GM21423 (cell line): ENCODE results near the gene ZSCAN21.
A peak's percentile ranks its signal among the peaks of the same experiment; 100 is the strongest.
"Not testable (repeated sequence)": the region's sequence is repeated elsewhere in the genome, so short reads cannot be mapped to it uniquely, and the experiment has no call there.

Experiments
- ATAC-seq: cut with Tn5 transposase; IDR thresholded peaks from one replicate; pipeline ENCODE4 v1.9.1; 2021; ENCODE audit warnings: mild to moderate bottlenecking, moderate library complexity; ENCODE audit not compliant: unreplicated experiment

ZSCAN21 gene

DNA sequence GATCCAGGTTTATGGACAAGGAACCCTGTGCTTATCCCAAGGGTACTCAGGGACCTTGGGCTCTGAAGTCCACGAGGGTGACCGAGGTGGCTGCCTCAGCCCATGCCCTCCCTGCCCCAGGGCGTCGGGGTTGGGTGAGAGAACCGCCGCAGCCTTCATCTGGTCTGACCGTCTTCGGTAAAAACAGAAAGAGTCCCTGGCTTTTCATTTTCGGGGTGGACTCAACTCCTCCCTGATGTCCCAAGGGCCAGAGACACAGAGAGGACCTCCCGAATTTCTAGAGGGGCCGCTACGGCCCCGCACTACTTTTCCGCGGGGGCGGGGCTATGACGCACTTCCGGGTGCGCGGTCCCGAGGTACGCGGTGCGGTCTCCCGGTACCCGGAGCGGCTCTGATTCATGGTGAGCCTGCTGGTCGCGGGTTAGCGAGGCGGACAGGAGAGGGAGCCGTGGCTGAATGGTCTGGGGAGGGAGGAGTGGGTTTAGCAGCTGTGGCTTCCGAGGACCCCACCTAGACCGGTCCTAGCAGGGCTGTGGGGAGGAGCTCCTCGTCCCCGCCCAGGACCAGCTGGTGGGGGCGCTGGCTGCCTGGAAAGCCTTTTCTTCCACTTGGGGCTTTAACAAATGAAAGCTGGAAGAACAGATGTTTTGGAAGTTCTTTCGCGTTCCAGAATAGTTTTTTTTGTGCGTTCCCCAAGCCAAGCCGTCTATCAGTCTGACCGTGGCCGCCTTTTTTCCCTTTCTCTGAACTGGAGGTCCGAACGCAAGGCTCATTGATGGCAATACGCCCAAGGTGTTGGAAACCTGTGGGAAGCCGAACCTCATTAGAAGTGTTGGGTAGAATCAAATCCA is at the start of gene ZSCAN21:
ZSCAN21 (plus strand) TSS at position 334 of the 851 bp plus-strand sequence. CDS start 7,233 bp downstream, outside the sequence.
- ATAC-seq, result peak; percentile 85

DNA sequence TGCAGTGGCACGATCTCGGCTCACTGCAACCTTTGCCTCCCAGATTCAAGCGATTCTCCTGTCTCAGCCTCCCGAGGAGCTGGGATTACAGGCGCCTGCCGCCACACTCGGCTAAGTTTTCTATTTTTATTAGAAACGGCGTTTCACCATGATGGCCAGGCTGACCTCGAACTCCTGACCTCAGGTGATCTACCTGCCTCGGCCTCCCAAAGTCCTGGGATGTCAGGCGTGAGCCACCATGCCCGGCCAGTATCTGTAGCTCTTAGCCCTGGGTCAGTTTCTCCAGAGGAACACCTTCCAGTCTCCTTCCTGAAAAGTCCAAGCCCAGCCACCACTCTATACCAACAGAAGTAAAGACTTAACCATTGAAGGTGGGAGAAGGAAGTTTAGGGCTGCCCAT is 49.3 kb upstream of the ZSCAN21 start:
- no peak for ATAC-seq

DNA sequence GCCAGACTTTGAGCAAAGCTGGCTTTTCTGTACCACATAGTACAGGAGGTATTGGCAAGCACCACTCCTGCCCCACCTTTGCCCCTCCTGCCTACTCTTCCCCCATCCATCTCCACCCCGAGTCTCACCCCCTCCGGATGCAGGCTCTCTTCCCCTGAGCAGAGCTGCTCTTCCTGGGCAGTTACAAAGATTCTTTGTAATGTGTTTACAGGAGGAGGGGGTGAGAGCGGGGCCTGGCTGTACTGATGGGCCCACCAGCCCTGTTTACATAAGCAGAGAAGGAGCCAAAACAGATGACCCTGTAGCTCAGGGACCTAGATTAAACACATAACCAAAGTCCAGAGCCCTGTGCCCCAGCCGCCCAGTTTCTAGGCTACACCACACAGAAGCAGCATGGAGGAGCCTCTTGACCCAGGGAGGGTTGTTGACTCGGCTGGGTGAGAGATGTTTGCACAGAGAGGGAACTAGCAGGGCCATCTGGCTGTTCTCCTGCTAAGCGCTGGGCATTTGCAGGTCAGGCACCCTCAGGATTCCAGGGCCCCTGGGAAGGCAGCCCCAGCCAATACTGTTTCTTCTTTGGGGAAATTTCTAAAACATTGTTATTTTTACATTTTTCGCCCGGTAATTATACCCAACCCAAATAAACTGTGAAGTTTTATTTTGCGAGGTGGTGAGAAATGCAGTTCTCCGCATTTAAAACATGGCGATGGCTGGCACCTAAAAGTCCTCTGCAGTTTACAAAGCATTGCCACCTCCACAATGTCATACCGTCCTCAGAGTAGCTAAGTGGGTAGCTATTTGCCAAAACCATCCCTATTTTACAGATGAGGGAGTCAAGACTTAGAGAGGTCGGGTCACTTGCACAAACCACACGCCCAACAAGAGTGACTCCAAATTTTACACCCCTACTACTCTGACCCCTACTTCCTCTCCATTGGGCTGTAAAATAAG is 45.6 kb upstream of the ZSCAN21 start:
- ATAC-seq, result no peak

DNA sequence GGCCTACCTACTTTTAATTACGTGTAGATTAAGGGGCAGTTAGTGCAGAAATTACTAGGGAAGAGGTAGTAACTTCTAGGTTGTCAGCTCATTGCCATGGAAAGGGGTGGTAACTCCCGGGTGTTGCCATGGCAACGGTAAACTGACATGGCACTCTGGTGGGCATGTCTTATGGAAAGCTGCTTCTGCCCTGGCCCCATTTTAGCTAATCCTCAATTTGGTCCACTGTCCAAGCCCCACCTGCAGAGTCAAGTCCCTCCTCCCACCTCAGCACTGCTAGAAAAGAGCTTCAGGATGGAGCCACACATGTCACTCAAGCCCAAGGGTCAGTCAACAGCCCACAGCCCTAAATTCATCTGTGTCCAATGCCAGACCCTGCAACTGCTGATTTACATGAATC is 41.7 kb upstream of the ZSCAN21 start:
- ATAC-seq, result no peak

DNA sequence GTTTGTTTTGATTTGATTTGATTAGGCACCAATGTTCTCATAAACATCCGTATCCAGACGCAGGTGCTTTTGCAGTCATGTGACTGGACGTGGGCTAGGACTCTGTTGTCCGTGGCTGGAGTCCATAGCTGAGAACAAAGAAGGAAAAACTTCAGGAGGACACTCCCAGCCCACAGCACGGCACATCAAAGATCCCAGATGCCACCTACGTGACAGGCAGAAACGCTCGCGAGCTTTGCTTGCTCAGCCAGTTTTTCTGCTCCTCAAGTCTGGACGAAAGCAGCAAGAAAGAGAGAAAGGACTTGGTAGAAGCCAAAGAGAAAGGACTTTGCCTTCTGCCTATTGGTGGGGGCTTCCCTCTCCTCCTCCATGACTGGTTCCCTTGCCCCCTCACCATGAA is 41.0 kb upstream of the ZSCAN21 start:
- no peak for ATAC-seq

DNA sequence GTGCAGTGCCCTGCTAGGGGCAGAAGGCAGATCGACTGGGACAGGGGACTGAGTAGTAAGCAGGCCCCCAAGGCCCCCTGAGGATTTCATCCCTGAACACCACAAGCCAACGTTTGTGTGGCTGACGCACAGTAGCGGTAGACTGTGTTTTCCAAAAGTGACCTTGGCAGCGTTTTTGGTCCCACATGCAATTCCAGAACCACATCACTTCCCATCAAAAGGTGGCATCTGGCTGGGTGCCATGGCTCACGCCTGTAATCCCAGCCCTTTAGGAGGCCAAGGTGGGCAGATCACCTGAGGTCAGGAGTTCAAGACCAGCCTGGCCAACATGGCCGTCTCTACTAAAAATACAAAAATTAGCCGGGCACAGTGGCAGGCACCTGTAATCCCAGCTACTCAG is 39.6 kb upstream of the ZSCAN21 start:
- ATAC-seq, result not testable (repeated sequence)

DNA sequence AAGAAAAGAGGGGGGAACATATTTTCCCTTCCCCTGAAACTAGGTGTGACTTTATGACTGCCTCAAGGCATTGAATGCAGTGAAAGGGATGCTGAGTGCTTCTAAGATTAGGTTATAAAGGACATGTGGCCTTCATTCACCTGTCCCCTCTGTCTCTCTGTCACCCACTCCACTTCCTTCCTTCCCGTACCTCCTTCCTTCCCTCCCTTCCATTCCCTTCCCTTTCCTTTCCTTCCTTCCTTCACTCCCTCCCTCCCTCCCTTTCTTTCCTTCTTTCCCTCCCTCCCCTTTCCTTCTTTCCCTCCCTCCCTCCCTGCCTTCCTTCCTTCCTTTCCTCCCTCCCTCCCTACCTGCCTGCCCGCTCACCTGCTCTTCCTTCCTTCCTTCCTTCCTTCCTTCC is 38.7 kb upstream of the ZSCAN21 start:
- ATAC-seq, result no peak

DNA sequence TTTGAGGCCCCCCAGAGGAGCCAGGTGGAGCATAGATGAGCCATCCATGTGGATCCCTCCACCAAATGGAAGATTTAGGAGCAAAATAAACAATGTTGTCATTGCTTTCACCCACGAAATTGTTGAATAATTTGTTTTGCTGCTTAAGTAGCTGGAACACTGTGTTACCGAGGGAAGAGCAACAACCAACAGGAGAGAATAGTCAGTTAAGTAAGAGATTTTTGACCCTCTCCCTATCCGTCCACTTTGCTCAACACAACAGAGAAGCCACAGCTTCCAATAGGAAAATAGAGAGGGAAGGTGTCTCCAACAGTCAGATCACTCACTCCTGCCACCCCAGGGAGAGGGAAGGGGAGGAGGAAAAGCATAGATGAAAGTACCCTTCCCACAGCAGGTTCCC is 38.1 kb upstream of the ZSCAN21 start:
- no peak for ATAC-seq

DNA sequence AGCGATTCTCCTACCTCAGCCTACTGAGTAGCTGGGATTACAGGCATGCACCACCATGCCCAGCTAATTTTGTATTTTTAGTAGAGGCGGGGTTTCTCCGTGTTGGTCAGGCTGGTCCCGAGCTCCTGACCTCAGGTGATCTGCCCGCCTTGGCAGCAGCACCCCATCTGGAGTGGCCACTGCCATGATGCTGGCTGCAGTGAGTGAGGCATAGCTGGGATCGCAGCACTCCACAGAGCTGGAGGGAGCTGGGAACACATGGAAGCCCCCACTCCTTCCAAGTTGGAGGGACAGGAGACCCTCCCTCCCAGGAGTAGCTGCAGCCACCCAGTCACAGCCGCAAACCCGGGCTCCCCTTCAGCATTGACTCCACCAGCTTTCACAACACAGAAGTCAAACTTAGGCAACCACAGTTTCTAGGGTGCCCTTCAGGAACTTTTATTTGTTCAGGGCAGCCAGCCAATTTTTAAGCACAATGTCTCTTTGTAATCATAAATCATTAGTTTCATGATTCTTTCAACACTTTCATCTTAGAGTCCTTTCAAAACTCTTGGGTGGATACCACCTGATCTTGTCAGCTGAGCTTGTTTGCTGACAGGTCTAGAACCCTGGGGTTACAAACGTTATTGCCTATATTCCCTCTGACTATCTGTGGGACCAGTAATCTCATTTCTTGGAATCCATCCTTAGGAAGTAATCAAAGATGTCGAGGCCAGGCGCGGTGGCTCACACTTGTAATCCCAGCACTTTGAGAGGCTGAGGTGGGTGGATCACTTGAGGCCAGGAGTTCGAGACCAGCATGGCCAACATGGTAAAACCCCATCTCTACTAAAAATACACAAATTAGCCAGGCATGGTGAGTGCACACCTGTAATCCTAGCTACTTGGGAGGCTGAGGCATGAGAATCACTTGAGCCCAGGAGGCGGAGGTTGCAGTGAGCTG is 36.9 kb upstream of the ZSCAN21 start:
- ATAC-seq, result not testable (repeated sequence)

DNA sequence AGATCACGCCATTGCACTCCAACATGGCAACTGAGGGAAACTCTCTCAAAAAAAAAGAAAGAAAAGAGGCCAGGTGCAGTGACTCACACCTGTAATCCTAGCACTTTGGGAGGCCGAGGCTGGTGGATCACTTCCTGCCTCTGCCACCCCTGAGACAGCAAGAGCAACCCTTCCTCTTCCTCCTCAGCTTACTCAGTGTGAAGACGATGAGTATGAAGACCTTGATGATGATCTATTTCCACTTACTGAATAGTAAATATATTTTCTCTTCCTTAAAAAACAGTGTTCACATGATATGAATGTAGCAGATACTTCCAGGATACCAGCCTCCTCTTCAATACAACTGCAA is 36.3 kb upstream of the ZSCAN21 start:
- no peak for ATAC-seq

DNA sequence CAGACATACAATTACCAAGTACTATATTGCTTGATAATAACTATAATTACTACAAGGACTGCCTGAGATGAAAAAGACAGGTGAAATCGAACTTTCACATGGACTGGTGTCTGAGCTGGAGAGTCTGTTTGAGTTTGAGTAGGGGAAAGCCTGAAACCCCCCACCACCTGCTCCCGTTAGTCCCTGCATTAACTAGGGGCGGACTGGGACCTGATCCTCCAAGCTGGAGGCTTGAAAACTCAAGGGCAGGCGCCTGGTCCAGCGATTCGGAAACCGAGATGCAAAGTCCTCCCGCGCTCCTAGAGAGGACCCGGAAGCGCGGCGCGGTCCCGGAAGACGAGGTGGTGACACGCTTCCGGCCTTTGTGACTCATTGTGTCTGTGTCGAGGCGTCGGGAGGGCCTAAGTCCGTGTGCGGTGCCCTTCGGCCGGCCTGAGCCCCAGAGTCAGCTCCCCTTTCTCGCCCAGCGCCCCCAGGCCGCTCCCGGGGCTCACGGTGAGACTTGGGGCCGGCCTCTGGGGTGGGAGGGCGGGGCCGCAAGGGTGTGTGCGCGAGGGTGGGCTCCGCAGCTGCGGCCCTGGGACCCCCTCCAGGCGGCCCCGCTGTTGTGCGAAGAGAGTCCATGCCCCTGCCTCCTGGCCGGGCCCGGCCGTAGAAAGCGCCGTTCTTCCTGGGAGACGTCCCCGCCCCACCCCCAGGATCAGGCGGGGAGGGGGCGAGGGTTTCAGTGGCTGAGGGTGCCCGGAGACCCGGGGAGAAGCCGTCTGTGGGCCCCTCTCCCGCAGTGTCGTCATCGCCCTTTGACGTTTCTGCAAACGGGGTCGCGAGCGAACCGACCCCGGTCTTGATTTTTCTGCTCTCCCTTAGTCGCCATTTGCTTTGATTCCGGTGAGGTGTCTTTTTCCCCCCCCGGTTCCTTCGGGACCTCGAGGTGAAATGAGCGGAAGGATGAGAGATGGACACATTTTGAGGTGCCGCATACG is 34.1 kb upstream of the ZSCAN21 start, which contains the start of gene ZKSCAN1:
ZKSCAN1 (plus strand) TSS at position 365 of the 983 bp plus-strand sequence. CDS start 7,911 bp downstream, outside the sequence.
- peak; percentile 96 for ATAC-seq

DNA sequence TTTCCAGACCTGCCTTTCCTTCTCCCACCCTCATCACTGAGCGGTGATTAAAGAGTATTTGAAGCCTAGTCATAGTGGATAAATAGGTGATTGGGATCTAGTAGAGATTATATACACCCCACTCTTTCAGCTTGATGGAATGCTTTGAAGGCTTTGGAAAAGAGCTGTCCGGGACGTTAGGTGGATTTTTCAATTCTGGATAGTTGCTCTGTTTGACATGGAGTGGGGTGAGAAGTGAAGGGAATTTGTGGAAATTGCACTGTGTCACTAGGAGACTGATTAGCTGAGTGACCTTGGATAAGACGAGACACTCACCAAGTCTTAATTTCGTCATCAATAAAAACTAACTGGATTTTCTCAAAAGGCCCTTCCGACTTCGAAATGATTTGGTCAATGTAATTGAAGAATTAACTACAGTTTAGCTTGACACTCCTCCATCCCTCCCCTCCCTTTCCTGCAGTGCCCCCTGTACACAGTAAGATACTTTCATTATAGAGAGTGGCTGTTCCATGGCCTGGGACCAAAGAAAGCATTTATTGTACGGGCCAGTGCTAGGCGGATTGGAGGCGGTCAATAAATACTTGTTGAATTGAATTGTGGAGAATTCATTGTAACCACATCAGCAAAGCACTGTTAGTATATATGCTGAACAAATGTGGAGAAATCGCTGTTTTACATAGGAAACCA is 33.2 kb upstream of the ZSCAN21 start:
- no peak for ATAC-seq

DNA sequence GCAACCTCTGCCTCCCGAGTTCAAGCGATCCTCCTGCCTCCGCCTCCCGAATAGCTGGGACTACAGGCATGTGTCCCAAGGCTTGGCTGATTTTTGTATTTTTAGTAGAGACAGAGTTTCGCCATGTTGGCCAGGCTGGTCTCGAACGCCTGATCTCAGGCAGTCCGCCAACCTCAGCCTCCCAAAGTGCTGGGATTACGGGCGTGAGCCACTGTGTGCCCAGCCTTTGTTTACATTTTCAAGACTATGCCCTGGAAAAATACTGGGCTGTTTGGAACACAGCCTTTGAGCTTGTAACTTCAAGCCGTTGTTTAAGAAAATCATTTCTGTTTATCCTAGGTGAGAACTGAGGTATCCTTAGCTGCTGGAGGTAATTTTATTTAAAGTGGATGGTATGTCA is 32.3 kb upstream of the ZSCAN21 start:
- ATAC-seq, result no peak

DNA sequence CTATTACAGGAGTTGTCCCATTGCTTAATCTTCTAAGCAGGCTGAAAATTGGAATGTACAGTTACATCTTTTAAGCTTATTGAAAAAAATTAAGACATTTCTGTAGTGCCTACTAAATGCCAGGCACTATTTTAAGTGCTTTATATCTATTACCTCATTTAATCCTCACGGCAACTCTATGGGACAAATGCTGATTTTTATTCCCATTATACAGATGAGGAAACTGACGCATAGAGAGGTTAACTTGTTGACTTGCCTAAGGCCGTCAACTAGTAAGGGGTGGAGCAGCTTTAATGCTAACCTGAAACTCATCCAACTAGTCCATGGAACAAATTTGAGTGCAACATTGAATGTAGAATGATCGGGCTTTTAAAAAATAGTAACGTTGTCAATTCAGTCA is 31.7 kb upstream of the ZSCAN21 start:
- ATAC-seq, result no peak

DNA sequence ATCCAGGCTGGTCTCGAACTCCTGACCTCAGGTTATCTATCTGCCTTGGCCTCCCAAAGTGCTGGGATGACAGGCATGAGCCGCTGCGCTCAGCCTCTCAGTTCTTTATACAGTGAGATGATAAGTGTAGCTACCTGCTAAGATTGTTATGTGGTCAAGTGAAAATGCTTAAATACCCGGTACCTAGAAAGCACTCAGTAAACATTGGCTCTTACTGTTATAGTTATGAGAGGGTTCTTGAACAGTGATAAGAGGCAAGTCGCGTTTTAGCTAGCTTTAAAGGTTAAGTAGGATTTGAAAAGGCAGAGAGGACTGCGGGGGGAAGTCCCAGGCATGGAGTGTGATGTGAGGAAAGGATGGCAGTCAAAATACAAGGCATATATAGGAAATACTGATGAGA is 29.7 kb upstream of the ZSCAN21 start:
- ATAC-seq, result no peak

DNA sequence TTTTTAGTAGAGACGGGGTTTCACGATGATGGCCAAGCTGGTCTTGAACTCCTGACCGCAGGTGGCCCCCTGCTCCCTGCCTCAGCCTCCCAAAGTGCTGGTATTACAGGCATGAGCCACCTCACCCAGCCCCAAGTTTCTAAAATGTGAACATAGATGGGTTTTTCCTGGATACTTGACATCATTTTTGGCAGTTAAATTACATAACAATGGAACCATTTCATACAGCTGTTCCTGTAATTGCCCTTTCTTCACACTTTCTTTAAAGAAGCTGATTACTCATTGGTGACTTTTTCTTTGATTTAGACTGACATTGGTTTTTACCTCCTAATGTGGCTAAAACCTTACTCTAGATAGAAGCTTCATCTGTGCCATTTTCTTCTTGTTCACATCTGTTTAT is 28.3 kb upstream of the ZSCAN21 start:
- no peak for ATAC-seq

DNA sequence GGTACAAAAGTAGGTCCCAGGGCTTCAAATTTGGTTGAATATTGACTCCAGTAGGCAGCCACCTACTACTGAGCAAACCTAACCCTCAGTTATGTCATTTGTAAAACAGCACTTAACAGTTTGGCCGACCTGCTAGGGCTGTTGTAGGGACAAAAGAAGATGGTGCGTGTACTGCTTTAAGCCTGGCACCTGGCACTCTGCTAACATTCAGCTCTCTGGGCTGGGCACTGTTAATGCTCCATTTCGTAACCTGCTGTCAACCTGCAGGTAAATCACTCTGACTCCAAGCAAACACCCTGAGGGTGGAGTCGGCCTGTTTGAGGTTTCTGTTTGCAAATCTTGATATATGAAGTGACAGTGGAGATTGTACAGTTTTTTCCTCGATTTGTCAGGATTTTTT is 27.0 kb upstream of the ZSCAN21 start:
- ATAC-seq, result no peak

DNA sequence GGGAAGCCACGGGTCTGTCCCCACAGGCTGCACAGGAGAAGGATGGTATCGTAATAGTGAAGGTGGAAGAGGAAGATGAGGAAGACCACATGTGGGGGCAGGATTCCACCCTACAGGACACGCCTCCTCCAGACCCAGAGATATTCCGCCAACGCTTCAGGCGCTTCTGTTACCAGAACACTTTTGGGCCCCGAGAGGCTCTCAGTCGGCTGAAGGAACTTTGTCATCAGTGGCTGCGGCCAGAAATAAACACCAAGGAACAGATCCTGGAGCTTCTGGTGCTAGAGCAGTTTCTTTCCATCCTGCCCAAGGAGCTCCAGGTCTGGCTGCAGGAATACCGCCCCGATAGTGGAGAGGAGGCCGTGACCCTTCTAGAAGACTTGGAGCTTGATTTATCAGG is 26.0 kb upstream of the ZSCAN21 start:
- no peak for ATAC-seq
